ENCODE data around the gene GTF3A. TPM values are rescaled to one million over a fixed set of nuclear protein-coding genes. Genes with fewer than 3 reads are reported as not detected.

Gene GTF3A
- total and polyA plus RNA-seq, 4 donors = 66.4 to 144 (median 96.7) TPM

DNA sequence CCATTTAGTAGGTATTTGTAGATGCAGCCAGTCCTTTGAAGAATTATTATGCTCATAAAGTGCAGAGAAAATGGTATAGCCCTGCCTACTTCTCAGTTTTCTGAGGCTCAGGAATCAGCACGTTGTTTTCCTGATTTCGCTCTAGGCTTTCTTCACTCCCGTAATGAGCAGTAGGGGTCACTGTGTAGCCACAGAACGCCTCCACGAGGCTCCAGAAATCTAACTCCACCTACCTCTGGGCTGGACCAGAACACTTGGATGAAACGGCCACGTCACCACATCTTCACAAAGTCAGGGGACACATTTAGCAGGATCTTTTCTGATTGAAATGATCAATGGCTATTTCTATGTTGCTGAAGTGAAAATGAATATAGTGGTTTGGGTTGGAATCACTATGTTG is 49.8 kb upstream of the GTF3A start (continued):
- TF ChIP-seq, protein P1, sequence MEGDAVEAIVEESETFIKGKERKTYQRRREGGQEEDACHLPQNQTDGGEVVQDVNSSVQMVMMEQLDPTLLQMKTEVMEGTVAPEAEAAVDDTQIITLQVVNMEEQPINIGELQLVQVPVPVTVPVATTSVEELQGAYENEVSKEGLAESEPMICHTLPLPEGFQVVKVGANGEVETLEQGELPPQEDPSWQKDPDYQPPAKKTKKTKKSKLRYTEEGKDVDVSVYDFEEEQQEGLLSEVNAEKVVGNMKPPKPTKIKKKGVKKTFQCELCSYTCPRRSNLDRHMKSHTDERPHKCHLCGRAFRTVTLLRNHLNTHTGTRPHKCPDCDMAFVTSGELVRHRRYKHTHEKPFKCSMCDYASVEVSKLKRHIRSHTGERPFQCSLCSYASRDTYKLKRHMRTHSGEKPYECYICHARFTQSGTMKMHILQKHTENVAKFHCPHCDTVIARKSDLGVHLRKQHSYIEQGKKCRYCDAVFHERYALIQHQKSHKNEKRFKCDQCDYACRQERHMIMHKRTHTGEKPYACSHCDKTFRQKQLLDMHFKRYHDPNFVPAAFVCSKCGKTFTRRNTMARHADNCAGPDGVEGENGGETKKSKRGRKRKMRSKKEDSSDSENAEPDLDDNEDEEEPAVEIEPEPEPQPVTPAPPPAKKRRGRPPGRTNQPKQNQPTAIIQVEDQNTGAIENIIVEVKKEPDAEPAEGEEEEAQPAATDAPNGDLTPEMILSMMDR (IDR thresholded peaks at IDR 0.05; ENCODE audit: low read depth, low read length, missing input control) = peak; percentile 77
- peak; percentile 24 to 46 for TF ChIP-seq HNF4A (conservative IDR thresholded peaks at IDR 0.05)
- peak; percentile 93 to 94 for TF ChIP-seq RAD21 (IDR thresholded peaks at IDR 0.05)
- no peak for TF ChIP-seq YY1 (IDR thresholded peaks at IDR 0.05)

- 65% methylated on average over 15 of the region's 15 CpGs for WGBS
- Histone ChIP-seq H3K4me3 (ENCODE audit: low read depth in 1 of 3, low read length in 3 of 3) (no peak overlapping the region), H3K27me3 (ENCODE audit: control insufficient read depth in 4 of 4, insufficient read depth in 4 of 4, low read length in 3 of 4) (no peaks in the 10 kb centered on the region), H3K27ac (ENCODE audit: low read depth in 1 of 2, low read length in 2 of 2) (no peak overlapping the region), H3K36me3 (ENCODE audit: control insufficient read depth in 4 of 4, insufficient read depth in 3 of 4, low read depth in 1 of 4, low read length in 3 of 4) (no peaks in the 10 kb centered on the region), H3K9me3 (ENCODE audit: control insufficient read depth in 4 of 4, low read length in 3 of 4) (no peaks in the 10 kb centered on the region), H3K4me1 (ENCODE audit: control insufficient read depth in 4 of 4, insufficient read depth in 4 of 4, low read length in 3 of 4) (peaks cover 0 to 18% (median 7%) of the 10 kb centered on the region in 4 donors), H3K9ac (ENCODE audit: low read depth in 1 of 2, low read length in 2 of 2) (no peak overlapping the region)
- TF ChIP-seq RXRA (IDR thresholded peaks at IDR 0.05) (peak in 1 of 2 donors; percentile 15), HNF4A (conservative IDR thresholded peaks at IDR 0.05) (peak; percentile 10 to 17), FOXA1 (IDR thresholded peaks at IDR 0.05) (no peak), HNF4G (IDR thresholded peaks at IDR 0.05) (no peak), GABPA (IDR thresholded peaks at IDR 0.05 in 1 of 2, conservative IDR thresholded peaks at IDR 0.05 in 1 of 2) (no peak), RAD21 (IDR thresholded peaks at IDR 0.05) (peak; percentile 73 to 84), EGR1 (IDR thresholded peaks at IDR 0.05; ENCODE audit: low read depth in 2 of 2) (no peak)
- TF ChIP-seq, protein P1 (IDR thresholded peaks at IDR 0.05; ENCODE audit: low read depth, low read length, missing input control) = peak; percentile 86
- TF ChIP-seq, protein P2, sequence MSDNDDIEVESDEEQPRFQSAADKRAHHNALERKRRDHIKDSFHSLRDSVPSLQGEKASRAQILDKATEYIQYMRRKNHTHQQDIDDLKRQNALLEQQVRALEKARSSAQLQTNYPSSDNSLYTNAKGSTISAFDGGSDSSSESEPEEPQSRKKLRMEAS (IDR thresholded peaks at IDR 0.05) = no peak
- peak; percentile 80 for DNase-seq (ENCODE audit: low spot score)
Measured at GRCh38 chr13:27375686-27376326, 48.6 kb upstream of the GTF3A start.

GRCh38 chr13:27379126-27379525 is 45.3 kb upstream of the GTF3A start:
- no peaks in the 10 kb centered on the region for H3K9me3 ChIP-seq (ENCODE audit: control insufficient read depth in 4 of 4, low read length in 3 of 4)
- H3K9ac ChIP-seq (ENCODE audit: low read depth in 1 of 2, low read length in 2 of 2) = no peak overlapping the region
- WGBS = 44% methylated on average over 4 of the region's 4 CpGs
- no peak overlapping the region for H3K4me3 ChIP-seq (ENCODE audit: low read depth in 1 of 3, low read length in 3 of 3)
- H3K27me3 ChIP-seq (ENCODE audit: control insufficient read depth in 4 of 4, insufficient read depth in 4 of 4, low read length in 3 of 4) = no peaks in the 10 kb centered on the region
- no peaks in the 10 kb centered on the region for H3K36me3 ChIP-seq (ENCODE audit: control insufficient read depth in 4 of 4, insufficient read depth in 3 of 4, low read depth in 1 of 4, low read length in 3 of 4)
- DNase-seq (ENCODE audit: low spot score) = no peak
- H3K27ac ChIP-seq (ENCODE audit: low read depth in 1 of 2, low read length in 2 of 2) = no peak overlapping the region
- peaks cover 0 to 18% (median 7%) of the 10 kb centered on the region in 4 donors for H3K4me1 ChIP-seq (ENCODE audit: control insufficient read depth in 4 of 4, insufficient read depth in 4 of 4, low read length in 3 of 4)
- TF ChIP-seq RAD21 (IDR thresholded peaks at IDR 0.05) (peak in 1 of 2 donors; percentile 11), GABPA (IDR thresholded peaks at IDR 0.05 in 1 of 2, conservative IDR thresholded peaks at IDR 0.05 in 1 of 2) (no peak), NR2F2 (IDR thresholded peaks at IDR 0.05) (no peak), REST (IDR thresholded peaks at IDR 0.05) (no peak), EGR1 (IDR thresholded peaks at IDR 0.05; ENCODE audit: low read depth in 2 of 2) (no peak), SP1 (IDR thresholded peaks at IDR 0.05) (peak; percentile 18), HNF4A (conservative IDR thresholded peaks at IDR 0.05) (peak; percentile 32 to 51)
- TF ChIP-seq, protein P3, sequence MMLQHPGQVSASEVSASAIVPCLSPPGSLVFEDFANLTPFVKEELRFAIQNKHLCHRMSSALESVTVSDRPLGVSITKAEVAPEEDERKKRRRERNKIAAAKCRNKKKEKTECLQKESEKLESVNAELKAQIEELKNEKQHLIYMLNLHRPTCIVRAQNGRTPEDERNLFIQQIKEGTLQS (IDR thresholded peaks at IDR 0.05) = no peak
- TF ChIP-seq, protein P2 (IDR thresholded peaks at IDR 0.05) = no peak
- TF ChIP-seq, protein P4, sequence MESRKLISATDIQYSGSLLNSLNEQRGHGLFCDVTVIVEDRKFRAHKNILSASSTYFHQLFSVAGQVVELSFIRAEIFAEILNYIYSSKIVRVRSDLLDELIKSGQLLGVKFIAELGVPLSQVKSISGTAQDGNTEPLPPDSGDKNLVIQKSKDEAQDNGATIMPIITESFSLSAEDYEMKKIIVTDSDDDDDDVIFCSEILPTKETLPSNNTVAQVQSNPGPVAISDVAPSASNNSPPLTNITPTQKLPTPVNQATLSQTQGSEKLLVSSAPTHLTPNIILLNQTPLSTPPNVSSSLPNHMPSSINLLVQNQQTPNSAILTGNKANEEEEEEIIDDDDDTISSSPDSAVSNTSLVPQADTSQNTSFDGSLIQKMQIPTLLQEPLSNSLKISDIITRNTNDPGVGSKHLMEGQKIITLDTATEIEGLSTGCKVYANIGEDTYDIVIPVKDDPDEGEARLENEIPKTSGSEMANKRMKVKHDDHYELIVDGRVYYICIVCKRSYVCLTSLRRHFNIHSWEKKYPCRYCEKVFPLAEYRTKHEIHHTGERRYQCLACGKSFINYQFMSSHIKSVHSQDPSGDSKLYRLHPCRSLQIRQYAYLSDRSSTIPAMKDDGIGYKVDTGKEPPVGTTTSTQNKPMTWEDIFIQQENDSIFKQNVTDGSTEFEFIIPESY (IDR thresholded peaks at IDR 0.05) = no peak

All from liver (tissue), 9 donors.